Measurements from ENCODE around the gene GPR161.
"Not testable (repeated sequence)": the region's sequence is repeated elsewhere in the genome, so short reads cannot be mapped to it uniquely, and the experiment has no call there.

GPR161 gene

GRCh38 chr1:168088511-168089325 is 48.0 kb downstream of the GPR161 start:
- no peak for DNase-seq (ENCODE audit: low read depth)

DNA sequence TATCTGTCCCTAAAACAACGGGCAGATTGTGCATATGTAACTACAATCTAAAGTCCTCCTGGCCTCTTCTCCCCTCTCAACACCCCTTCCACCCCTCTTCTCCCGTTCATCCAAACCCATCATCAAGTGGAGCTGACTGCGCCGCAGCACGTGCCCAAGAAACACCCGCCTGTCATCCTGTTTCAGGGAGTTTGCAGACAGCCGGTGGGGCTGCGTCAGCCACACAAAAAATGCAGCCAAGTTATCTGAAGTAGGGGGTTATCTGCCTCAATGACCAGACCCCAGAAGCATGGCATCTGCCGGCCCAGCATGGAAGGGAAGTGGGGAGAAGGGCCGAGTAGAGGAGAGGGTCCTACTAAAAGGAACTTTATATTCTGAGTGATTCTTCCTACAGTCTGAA is 49.0 kb downstream of the GPR161 start:
- no peak for DNase-seq (ENCODE audit: low read depth)

- DNase-seq (ENCODE audit: low read depth): no peak
Measured at GRCh38 chr1:168086438-168086837, 50.3 kb downstream of the GPR161 start.

DNA sequence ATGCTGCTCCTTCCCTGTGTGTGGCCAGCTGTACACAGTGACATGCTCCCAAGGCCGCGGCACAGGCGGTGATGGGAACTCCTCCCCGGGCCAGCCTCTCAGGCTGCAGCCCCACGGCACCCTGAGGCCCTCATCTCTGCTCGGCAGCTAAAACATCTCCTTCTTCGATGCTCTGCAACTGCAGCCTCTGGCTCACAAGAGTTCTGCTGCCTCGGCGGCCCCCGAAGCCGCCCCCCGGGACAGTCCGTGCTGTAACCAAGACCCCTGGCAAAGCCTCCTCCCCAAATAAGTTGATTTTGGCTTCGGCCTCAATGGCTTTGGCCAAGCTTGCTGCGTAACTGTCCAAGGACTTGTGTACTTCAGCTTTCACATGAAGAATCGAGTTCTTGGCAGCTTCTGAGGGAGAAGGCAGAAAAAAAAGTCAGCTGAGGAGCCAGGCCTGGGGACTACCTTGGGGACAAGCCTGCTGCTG is 51.3 kb downstream of the GPR161 start:
- DNase-seq (ENCODE audit: low read depth): no peak

- DNase-seq (ENCODE audit: low read depth): peak; percentile 58
Measured at GRCh38 chr1:168084396-168085231, 52.1 kb downstream of the GPR161 start.

DNA sequence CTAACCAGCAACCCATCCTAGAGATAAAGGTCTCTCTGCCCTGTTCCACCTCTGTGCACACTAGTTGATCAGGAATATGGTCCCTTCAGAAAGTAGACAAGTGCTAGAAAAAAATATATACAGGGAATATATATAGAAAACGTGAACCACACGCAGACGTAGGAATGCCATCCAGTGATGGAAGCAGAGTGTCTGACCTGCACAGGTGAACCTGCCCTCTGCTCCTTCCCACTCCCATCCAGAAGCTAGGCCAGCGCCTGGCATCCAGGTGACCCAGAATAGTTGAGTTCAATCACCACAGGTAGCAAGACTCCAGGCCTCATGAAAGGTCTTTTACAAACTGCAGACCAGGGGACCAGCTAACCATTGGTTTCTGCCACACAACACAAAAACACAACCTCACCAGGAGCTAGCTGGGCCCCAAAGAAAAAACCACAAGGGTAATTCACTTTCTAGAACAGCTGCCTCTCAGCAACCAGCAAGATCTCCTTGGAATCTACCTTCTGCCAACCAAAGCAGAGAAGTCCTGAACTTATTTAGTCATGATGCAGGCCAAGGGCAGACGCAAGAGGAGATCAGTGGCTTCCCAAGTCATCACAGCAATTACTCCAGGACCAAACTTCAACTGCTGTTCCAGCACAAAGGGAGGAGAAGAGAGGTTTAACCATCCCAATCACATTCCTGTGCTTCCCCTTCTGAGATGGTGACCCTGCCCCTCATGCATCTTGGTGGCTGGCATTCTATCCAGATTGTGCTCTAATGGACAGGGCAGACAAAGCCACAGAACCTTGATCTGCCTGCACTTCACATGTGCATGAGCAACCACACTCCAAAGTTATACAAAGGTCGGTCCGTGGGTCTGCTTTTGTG is 53.0 kb downstream of the GPR161 start:
- no peak for DNase-seq (ENCODE audit: low read depth)

GRCh38 chr1:168082008-168082876 is 54.5 kb downstream of the GPR161 start:
- DNase-seq (ENCODE audit: low read depth): peak; percentile 44

- DNase-seq (ENCODE audit: low read depth): no peak
Measured at GRCh38 chr1:168081373-168082007, 55.2 kb downstream of the GPR161 start.

- DNase-seq (ENCODE audit: low read depth): no peak
Measured at GRCh38 chr1:168079761-168080160, 57.0 kb downstream of the GPR161 start.

DNA sequence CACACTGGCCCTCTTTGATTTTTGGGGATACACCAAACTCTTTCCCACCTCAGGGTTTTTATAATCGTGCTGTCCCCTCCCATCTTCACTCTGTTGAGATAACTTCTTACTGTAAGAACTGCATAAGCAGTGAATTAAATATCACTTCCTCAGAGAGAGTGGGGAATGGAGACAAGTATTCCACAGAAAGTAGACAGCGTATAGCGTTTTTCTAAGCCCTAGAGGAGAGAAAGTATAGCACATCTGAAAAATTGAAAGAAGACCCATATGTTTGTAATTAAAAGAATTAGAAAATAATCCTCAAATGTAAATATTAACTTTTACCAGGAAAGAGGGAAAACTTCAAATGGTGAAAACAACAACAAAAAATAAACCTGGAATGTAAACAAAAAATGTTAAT is 67.3 kb downstream of the GPR161 start:
- DNase-seq (ENCODE audit: low read depth): no peak

DNA sequence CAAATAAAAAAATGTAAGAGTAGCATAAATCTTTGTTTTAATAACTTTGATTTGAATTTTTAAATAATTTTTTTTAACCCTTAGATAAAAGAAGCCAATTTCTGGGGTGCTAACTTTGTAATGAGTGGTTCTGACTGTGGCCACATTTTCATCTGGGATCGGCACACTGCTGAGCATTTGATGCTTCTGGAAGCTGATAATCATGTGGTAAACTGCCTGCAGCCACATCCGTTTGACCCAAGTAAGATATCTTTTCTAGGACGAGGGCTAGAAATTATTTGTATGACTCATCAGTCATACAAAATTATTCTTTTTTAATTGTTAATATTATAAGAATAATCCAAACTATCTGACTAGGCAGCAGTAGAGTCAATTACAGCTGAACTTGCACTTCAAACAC is 71.2 kb downstream of the GPR161 start:
- DNase-seq (ENCODE audit: low read depth): no peak

- DNase-seq (ENCODE audit: low read depth): no peak
Measured at GRCh38 chr1:168064216-168064615, 72.5 kb downstream of the GPR161 start.

DNA sequence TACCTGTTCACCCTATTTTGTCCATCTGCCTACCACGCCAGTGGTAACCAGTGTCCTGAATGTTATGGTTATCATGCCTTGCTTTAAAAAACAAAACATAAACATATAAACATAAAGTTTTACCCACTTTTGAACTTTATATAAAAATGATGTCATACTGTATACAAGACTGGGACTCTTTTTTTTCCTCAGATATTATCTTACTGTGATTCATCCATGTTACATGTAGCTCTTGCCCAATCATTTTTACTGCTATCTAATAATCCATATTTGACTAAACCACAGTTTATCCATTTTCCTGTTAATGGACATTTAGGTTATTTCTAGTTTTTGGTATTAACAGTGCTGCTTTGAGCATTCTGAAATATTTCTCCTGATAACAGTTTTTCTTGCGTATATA is 78.8 kb downstream of the GPR161 start:
- DNase-seq (ENCODE audit: low read depth): no peak

GRCh38 chr1:168057355-168057754 is 79.4 kb downstream of the GPR161 start:
- no peak for DNase-seq (ENCODE audit: low read depth)

- not testable (repeated sequence) for DNase-seq (ENCODE audit: low read depth)
Measured at GRCh38 chr1:168056152-168056551, 80.6 kb downstream of the GPR161 start.

DNA sequence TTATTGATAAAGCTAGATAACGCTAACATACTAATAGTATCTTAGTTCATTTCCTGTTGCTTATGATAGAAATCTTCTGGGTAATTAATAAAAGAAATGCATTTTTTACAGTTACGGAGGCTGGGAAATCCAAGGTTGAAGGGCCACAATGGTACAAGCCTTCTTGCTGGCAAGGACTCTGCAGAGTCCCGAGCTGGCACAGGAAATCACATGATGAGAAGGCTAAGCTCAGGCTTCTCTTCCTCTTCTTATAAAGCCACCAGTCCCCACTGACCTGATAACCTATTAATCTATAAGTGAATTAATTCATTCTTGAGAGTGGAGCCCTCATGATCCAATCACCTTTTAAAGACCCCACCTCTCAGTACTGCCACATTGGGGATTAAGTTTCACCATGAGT is 82.6 kb downstream of the GPR161 start:
- no peak for DNase-seq (ENCODE audit: low read depth)

GRCh38 chr1:168053681-168054080 is 83.0 kb downstream of the GPR161 start:
- no peak for DNase-seq (ENCODE audit: low read depth)

DNA sequence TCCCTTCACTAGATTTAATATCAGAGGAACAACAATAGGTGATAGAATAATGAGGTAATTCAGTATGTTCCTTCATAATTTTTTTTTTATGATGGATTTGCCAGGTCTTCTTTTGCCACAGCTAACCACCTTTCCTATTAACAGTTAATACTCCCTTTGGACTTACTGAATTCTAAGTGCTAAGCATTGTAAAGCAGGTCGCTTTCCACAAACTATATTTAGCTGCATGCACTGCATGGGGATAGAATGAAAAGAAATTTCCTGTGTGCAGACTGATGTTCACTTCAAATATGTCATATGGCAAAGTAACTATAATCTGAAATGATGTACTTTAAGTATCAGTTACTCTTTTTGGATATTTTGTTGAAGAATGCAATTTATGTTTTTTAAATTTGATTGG is 85.8 kb downstream of the GPR161 start:
- no peak for DNase-seq (ENCODE audit: low read depth)

DNA sequence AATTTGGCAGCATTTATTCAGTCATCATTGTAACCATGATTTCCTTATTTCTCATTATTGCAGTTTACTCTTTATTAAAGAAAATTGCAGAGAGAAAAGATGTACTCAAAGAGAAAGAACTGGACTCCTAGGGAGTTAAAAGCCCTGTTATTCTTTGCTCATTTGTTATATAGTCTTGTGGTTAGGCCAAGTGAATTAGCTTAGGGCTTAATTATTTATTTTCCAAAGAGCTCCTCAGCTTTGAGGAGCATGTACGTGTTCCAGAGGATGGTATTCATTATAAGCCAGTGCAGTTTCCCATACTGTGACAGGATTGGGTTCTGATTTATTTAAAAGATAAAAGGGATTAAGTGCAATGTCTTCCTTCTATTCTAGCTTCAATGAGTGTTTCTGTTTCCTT is 86.4 kb downstream of the GPR161 start:
- DNase-seq (ENCODE audit: low read depth): no peak

DNA sequence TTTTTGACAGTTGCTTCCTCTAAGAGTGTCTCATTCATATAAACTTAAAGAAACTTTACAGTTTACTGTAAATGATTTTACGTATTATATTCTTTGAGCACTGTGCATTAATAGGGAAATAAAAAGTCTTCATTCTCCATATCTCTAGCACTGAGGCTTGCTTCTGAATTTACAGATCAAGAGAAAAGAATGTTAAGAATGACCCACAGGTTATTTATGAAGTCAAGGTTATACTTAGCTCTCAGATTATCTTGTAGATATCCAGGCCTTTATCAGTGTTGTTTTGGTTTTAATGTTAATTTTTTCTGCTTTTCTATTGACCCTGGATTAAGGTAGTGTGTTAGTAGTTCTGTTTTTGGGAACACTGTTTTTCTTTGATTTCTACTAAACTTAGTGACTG is 91.4 kb downstream of the GPR161 start:
- no peak for DNase-seq (ENCODE audit: low read depth)

GRCh38 chr1:168042362-168042761 is 94.4 kb downstream of the GPR161 start:
- DNase-seq (ENCODE audit: low read depth): no peak
